HG03442 (cell line): ENCODE measurements around the gene LAMA2.
"Not testable (repeated sequence)": the region's sequence is repeated elsewhere in the genome, so short reads cannot be mapped to it uniquely, and the experiment has no call there.

Experiments
- ATAC-seq: cut with Tn5 transposase; IDR thresholded peaks from one replicate; pipeline ENCODE4 v1.9.1; 2021; ENCODE audit warnings: mild to moderate bottlenecking, moderate library complexity; ENCODE audit not compliant: unreplicated experiment

The LAMA2 gene

DNA sequence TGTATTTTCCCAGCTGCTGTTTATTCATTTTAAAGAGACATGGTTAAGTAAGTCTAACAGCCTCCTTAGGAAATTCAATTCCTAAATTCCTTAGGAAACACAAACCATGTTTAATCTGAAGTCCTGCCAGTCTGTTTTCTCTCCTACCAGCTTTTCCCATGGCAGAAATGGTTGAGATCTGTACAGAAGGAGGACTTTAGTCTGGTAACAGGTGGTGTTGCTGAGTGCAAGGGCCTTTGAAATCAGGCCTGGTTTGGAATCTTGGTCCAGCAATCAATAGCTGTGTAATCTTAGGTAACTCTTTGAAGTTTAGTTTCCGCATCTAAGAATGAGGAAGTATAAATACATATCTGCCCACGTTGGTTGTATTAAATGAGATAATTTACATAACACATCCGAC, 232.5 kb downstream of the LAMA2 start:
- no peak for ATAC-seq

GRCh38 chr6:129117355-129117754, 234.4 kb downstream of the LAMA2 start:
- ATAC-seq, result no peak

- ATAC-seq, result no peak
Observed at GRCh38 chr6:129120856-129121638, 238.1 kb downstream of the LAMA2 start.

DNA sequence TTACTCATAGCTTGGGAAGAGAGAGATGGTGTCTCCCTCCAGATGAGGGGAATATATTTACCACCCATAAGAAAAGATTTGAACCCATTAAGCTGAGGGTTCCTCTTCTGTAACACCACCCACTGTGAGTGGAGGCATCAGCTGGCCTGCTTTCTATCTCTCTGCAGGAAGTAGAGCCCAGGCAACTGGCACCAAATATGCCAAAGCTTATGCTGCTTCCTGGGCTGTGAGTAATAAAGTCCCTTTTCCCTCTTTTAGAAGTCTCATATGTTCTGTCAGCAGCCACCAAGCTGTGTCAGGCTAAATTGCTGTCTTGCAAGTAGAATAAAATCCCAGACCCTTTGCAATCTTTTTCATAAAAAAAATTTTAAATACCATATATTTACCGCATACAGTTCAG, 241.4 kb downstream of the LAMA2 start:
- no peak for ATAC-seq

DNA sequence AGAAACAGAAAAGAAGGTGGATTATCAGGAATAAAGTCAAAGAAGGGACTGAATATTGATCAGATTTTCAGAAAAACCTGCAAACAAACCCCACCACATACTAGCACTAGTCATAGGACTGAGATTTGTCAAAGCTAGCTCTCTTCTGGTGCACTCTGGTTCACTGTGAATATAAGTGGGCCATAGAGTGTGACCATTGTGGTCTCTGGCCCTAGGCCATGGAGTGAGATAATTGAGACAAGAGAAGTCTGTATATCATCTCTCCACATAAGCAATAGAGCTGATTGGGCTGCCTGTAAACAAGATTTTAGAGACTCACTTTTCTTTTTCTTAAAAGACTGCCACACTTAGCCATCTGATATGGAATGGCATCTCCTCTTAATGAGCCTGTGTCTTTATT, 247.2 kb downstream of the LAMA2 start:
- ATAC-seq, result no peak

- ATAC-seq, result no peak
Observed at GRCh38 chr6:129130959-129131681, 248.2 kb downstream of the LAMA2 start.

DNA sequence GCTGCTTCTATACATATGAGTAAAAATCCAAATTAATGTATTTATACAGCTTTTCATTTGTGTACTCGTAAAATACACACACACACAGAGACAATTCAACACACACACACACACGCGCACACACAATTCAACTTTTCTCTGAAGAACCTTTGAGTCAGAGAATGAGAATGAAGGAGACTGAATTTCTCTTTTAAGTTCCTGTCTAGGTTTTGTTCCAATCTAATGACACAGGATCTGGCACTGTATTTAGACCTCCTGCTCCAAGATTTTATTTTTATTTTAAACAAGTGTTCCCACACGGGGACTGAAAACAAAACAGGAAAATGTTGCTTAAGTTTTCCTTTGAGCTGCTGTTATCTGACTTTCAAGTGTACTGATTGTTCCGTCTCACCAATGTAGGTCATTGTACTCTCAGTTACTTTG, 250.8 kb downstream of the LAMA2 start:
- no peak for ATAC-seq

- no peak for ATAC-seq
Observed at GRCh38 chr6:129134535-129134934, 251.6 kb downstream of the LAMA2 start.

DNA sequence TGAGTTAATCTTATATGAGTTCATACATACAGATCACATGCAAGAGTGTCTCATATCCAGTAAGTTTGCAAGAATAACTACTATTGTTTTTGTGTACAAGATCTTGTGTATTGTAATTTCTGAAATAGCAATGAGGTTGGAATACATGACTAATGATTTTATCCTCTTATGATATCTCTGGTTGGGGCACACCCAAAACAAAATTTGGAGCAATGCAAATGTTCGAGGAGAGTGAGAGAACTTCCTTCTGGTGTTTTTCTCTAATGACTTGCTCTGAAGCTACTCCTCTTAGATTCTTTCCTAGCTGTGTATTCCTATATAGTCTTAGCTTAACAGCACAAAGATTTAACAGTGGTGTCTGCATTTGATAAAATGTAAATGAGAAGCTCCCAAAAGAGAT, 252.5 kb downstream of the LAMA2 start:
- ATAC-seq, result no peak

DNA sequence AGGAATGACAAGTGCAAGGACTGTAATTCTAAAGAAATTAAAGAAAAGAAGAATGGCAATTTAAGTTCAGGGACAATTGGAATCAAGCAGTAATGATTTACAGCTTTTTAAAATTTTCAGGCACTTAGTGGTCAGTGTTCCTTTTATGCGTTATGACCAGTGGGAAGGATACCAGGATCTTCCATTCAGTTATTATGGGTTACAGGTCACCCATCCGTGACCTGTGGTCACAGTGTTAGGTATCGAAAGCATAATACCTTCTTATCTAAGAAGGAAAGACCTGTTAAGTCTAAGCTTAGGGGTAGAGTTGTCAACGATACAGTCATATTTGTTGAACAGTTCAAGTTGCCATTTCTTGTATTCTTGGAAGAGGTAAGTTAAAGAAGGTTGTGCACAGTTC, 253.8 kb downstream of the LAMA2 start:
- ATAC-seq, result no peak

DNA sequence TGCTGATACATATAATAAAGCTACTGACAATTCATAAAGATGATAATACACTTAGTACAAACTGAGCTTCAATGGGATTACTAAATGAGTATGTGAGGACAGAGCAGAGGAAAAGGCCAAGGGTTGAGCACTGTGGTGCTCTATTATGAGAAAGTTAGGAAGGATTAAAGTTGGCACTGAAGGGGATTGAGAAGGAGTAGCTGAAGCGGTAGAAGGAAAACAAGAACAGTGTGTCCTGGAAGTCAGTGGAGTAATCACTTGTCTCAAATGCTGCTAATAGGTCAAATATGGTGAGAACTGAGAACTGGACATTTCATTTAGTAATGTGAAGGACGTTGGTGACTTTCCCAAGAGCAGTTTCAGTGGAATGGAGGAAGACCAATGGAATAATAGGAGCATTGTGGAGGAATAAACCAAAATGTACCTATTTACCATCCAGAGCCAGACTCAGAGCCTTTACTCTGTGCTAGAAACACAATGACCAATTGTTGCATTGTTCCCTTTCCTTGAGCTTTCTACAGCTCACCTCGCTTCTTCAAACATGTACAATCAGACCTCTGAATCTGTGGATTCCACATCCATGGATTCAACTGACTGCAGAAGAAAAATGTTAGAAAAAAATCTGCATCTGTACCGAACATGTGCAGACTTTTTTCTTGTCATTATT, 255.9 kb downstream of the LAMA2 start:
- no peak for ATAC-seq

- no peak for ATAC-seq
Observed at GRCh38 chr6:129140526-129140925, 257.6 kb downstream of the LAMA2 start.

DNA sequence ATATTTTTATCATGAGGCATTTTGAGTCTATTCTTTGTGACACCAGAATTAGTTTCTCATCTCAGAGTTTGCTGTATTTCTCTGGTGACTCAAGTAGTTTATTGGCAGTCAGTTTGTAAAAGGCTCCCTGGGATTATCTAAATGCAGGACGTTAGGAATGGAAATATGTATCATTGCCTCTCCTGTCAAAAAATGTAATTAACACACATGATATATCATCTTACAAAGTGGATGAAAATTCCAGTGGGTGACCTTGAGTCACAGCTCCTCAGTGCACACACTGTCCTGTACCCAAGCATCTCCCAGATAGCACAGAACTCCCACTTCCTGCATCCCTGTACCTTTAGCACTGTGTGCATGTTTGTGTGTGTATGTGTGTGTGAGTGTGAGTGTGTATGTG, 258.6 kb downstream of the LAMA2 start:
- no peak for ATAC-seq

- no peak for ATAC-seq
Observed at GRCh38 chr6:129146902-129147301, 264.0 kb downstream of the LAMA2 start.

DNA sequence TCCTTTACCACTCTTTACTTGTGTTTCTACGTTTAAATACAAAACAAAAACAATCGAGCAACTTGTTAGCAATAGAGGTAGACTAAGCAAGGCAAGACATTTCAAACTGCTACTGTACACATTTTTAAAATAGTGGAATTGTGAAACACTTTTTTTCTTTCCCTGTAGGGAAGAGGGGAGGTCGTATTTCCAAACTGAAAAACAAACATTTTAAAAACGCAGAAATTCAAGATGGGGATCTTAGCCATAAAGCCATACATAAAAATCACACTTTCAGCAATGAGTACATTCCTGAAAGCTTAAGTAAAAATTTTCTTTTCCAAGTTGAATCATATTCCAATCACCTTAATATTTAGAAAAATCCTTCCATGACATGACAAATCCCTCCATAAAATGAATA, 267.6 kb downstream of the LAMA2 start:
- ATAC-seq, result no peak

DNA sequence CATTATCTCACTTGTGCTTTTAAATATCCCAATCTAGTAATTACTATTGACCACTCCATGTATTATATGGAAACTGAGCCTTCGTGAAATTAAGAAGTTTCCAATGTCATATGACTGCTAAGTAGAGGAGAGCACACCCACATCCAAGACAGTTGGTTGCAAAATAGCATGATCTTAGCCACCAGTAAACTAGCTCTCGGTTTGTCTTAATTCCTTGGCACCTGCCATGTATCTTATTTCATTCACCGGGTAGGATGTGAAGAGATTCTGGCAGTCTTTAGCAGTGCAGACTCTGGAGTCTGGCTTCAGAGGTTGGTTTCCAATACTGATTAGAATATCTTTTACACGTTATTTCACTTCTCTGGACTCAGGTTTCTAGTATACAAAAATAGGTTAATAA, 270.3 kb downstream of the LAMA2 start:
- ATAC-seq, result no peak

GRCh38 chr6:129159242-129159641, 276.3 kb downstream of the LAMA2 start:
- not testable (repeated sequence) for ATAC-seq

GRCh38 chr6:129162605-129163004, 279.7 kb downstream of the LAMA2 start:
- no peak for ATAC-seq

DNA sequence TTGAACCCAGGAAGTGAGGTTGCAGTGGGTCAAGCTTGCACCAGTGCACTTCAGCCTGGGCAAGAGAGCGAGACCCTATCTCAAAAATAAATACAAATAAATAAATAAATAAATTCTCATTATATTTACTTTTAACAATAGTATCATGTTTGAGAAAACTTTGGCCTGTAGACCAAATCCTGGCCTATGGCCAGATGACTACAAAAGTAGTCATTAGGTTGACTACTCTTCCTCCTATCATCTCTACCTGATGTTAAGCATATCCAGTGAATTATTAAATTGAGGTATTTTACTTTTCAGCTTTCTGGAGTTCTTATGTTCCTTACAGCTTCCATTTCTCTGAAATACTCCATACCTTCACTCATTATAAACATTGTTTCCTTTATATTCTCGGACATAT, 280.6 kb downstream of the LAMA2 start:
- no peak for ATAC-seq

DNA sequence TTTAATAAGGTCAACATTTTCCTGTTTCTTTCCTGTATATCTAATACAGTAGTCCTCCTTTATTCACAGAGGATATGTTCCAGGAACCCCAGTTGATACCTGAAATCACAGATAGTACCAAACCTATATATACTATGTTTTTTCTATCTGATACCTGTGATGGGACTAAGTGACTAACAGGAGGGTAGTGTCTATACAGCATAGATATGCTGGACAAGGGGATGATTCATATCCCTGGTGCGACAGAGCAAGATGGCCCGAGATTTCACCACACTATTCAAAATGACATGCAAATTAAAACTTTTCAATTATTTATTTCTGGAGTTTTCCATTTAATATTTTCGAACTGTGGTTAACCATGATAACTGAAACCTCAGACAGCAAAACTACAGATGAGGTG, 281.1 kb downstream of the LAMA2 start:
- no peak for ATAC-seq

- ATAC-seq, result not testable (repeated sequence)
Observed at GRCh38 chr6:129172279-129172995, 289.5 kb downstream of the LAMA2 start.
